Activated T-cell treated with anti-CD3 and anti-CD28 coated beads, Interleukin-2, amount 50 U/mL, for 72 hours (primary cell): ENCODE measurements around the gene KLF14. TPM values are rescaled to one million over a fixed set of nuclear protein-coding genes. Genes with fewer than 3 reads are reported as not detected.
"Not testable (repeated sequence)": the region's sequence is repeated elsewhere in the genome, so short reads cannot be mapped to it uniquely, and the experiment has no call there.

Experiments
- ATAC-seq, 2 donors: fragments of 150-1000 bp; cut with Tn5 transposase; replicated peaks in 1 of 2; 2 replicates each; pipeline ENCODE4 v1.10.0; 2021; ENCODE audit warnings: moderate library complexity in 2 of 2, mild to moderate bottlenecking in 1 of 2
- DNase-seq, 2 donors: peaks; one replicate each; pipeline ENCODE4 v3.0.0; 2021 to 2022; ENCODE audit warnings: mixed read lengths in 1 of 2
- H3K27ac Mint-ChIP-seq: one replicate; pipeline ENCODE4 v1.8.0; 2022; ENCODE audit warnings: mild to moderate bottlenecking, moderate library complexity, mixed read lengths
- H3K27me3 Mint-ChIP-seq: one replicate; pipeline ENCODE4 v1.8.0; 2022; ENCODE audit warnings: low read depth, mixed read lengths
- H3K36me3 Mint-ChIP-seq, 2 donors: one replicate each; pipeline ENCODE4 v1.8.0; 2022; ENCODE audit warnings: mixed read lengths in 2 of 2, mild to moderate bottlenecking in 1 of 2; ENCODE audit not compliant: insufficient read depth in 2 of 2
- H3K4me1 Mint-ChIP-seq: one replicate; pipeline ENCODE4 v1.8.0; 2022; ENCODE audit warnings: low read depth, mixed read lengths
- H3K4me3 Mint-ChIP-seq, 2 donors: one replicate each; pipeline ENCODE4 v1.8.0; 2022; ENCODE audit warnings: mild to moderate bottlenecking in 2 of 2, mixed read lengths in 2 of 2, moderate library complexity in 2 of 2
- H3K9me3 Mint-ChIP-seq, 2 donors: one replicate each; pipeline ENCODE4 v1.8.0; 2022; ENCODE audit warnings: mixed read lengths in 2 of 2
- total RNA-seq, 2 donors: library from RNA; stranded (reverse); gene quantifications; one replicate each; pipeline ENCODE4 v1.2.3, GENCODE V29; 2022

KLF14 gene
- under 1 TPM in 1 of 2 donors, not detected in 1; 0.09 TPM for total RNA-seq

GRCh38 chr7:130733931-130734814 is at the start of gene KLF14:
TSS of gene KLF14 (minus strand) at chr7:130734207. CDS start at chr7:130734033, 174 bp downstream.
- Mint-ChIP-seq H3K4me1 (peaks cover 12% of the 10 kb centered on the region), H3K27me3 (peaks cover 76% of the 10 kb centered on the region), H3K9me3 (no peaks in the 10 kb centered on the region), H3K36me3 (peaks cover 7 to 14% of the 10 kb centered on the region in 2 donors), H3K27ac (peak within 1 kb of the TSS; percentile 85), H3K4me3 (peak within 1 kb of the TSS; percentile 87 to 97)
- DNase-seq (peak; percentile 59 to 61), ATAC-seq (peak; percentile 85 to 88)

GRCh38 chr7:130781346-130781745 is 47.3 kb upstream of the KLF14 start:
- Mint-ChIP-seq H3K9me3 (no peaks in the 10 kb centered on the region), H3K4me3 (no peak overlapping the region), H3K27me3 (peaks cover 30% of the 10 kb centered on the region), H3K27ac (no peak overlapping the region), H3K4me1 (no peaks in the 10 kb centered on the region), H3K36me3 (no peaks in the 10 kb centered on the region)
- no peak for ATAC-seq
- no peak for DNase-seq

DNA sequence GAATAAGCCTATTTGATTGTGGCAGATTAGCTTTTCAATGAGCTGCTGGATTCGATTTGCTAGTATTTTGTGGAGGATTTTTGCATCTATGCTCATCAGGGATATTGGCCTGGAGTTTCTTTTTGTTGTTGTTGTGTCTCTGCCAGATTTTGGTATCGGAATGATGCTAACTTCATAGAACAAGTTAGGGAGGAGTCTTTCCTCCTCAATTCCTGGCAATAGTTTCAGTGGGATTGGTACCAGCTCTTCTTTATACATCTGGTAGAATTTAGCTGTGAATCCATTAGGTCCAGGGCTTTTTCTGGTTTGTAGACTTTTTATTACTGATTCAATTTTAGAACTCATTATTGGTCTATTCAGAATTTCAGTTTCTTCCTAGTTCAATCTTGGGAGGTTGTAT is 43.4 kb upstream of the KLF14 start:
- ATAC-seq (no peak), DNase-seq (no peak)
- Mint-ChIP-seq H3K4me3 (no peak overlapping the region), H3K9me3 (peaks cover 2 to 4% of the 10 kb centered on the region in 2 donors), H3K27ac (no peak overlapping the region), H3K27me3 (peaks cover 36% of the 10 kb centered on the region), H3K4me1 (no peaks in the 10 kb centered on the region), H3K36me3 (peaks cover 2% of the 10 kb centered on the region in 2 donors)

DNA sequence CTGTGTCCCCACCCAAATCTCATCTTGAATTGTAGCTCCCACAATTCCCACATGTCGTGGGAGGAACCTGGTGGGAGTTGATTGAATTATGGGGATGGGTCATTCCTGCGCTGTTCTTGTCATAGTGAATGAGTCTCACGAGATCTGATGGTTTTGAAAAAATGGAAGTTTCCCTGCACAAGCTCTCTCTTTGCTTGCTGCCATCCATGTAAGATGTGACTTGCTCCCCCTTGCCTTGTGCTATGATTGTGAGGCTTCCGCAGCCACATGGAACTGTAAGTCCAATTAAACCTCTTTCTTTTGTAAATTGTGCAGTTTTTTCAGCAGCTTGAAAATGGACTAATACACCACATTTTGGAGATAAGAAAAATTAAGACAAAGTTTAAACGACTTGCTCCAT is 38.4 kb upstream of the KLF14 start:
- DNase-seq, ATAC-seq, H3K4me3 Mint-ChIP-seq, H3K4me1 Mint-ChIP-seq, H3K27ac Mint-ChIP-seq: not testable (repeated sequence)
- Mint-ChIP-seq H3K9me3 (peaks cover 9 to 14% of the 10 kb centered on the region in 2 donors), H3K27me3 (peaks cover 21% of the 10 kb centered on the region), H3K36me3 (peaks cover 8 to 14% of the 10 kb centered on the region in 2 donors)

GRCh38 chr7:130768854-130769253 is 34.8 kb upstream of the KLF14 start:
- H3K4me1 Mint-ChIP-seq, result no peaks in the 10 kb centered on the region
- H3K36me3 Mint-ChIP-seq, result peaks cover 8 to 14% of the 10 kb centered on the region in 2 donors
- no peak for DNase-seq
- H3K9me3 Mint-ChIP-seq, result peaks cover 12 to 15% of the 10 kb centered on the region in 2 donors
- no peak overlapping the region for H3K27ac Mint-ChIP-seq
- no peak for ATAC-seq
- H3K27me3 Mint-ChIP-seq, result peaks cover 29% of the 10 kb centered on the region
- no peak overlapping the region for H3K4me3 Mint-ChIP-seq

- H3K4me1 Mint-ChIP-seq, H3K36me3 Mint-ChIP-seq, H3K4me3 Mint-ChIP-seq, H3K27ac Mint-ChIP-seq, ATAC-seq, DNase-seq: not testable (repeated sequence)
- H3K27me3 Mint-ChIP-seq, result peaks cover 28% of the 10 kb centered on the region
- H3K9me3 Mint-ChIP-seq, result peaks cover 6 to 11% of the 10 kb centered on the region in 2 donors
Measured at GRCh38 chr7:130764569-130764968, 30.6 kb upstream of the KLF14 start.

DNA sequence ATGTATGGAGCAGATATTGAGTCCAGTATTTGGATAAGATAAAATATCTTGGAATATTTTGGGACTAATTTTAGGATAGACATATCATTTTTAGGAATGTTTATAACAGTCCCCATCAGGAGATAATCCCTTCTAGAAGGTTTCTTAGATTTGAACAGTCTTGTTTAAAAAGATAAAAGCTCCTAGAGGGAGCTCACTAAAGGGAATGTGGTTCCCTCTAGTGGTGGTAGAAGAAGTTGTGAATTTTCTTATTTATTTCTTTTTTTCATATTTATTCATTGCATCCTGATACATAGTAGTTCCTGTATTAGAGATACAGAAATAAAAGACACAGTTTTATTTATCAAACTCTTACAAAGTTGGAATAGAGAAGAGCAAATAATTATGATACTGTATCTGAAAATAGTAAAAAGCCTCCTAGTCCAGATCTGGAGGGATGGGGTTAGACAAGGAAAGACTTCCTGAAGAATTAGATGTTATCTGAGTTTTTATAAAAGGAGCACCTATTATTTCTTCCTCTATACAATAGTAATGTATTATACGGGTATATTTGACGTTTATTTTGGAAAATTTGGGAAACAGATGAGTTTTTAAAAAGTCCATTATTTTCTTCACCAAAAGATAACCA is 24.5 kb upstream of the KLF14 start:
- H3K4me3 Mint-ChIP-seq, result no peak overlapping the region
- ATAC-seq, result no peak
- no peaks in the 10 kb centered on the region for H3K36me3 Mint-ChIP-seq
- no peaks in the 10 kb centered on the region for H3K9me3 Mint-ChIP-seq
- no peak for DNase-seq
- peaks cover 6% of the 10 kb centered on the region for H3K27me3 Mint-ChIP-seq
- H3K4me1 Mint-ChIP-seq, result no peaks in the 10 kb centered on the region
- no peak overlapping the region for H3K27ac Mint-ChIP-seq

DNA sequence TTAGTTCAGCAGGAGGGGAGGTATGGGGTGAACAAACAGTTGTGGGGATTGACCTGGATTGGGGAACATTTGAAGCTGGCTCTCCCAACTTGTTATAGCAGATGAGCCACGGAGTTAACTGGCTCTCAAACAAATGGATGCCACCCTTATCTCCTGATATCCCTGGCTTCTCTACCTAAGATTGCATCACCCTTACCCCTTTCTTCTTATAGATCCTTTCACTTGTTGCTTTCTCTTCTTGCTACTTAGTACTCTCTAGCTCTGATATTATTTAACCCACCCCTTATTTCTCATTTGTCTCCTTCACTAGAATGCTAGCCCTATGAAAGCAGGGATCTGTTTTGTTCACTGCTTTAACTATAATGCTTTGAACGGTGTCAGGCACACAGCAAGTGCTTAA is 22.3 kb upstream of the KLF14 start:
- no peak for ATAC-seq
- no peaks in the 10 kb centered on the region for H3K4me1 Mint-ChIP-seq

GRCh38 chr7:130752424-130752823 is 18.4 kb upstream of the KLF14 start:
- H3K27ac Mint-ChIP-seq, result no peak overlapping the region
- H3K36me3 Mint-ChIP-seq, result no peaks in the 10 kb centered on the region
- peaks cover 12% of the 10 kb centered on the region for H3K27me3 Mint-ChIP-seq
- DNase-seq, result no peak
- no peak overlapping the region for H3K4me3 Mint-ChIP-seq
- ATAC-seq, result no peak
- no peaks in the 10 kb centered on the region for H3K4me1 Mint-ChIP-seq
- H3K9me3 Mint-ChIP-seq, result no peaks in the 10 kb centered on the region

More for the DNA sequence above, 22.3 kb upstream of the KLF14 start:
- Mint-ChIP-seq H3K4me3 (no peak overlapping the region), H3K9me3 (no peaks in the 10 kb centered on the region), H3K27me3 (peaks cover 5% of the 10 kb centered on the region), H3K27ac (peak overlapping the region; percentile 79), H3K36me3 (no peaks in the 10 kb centered on the region)
- no peak for DNase-seq

DNA sequence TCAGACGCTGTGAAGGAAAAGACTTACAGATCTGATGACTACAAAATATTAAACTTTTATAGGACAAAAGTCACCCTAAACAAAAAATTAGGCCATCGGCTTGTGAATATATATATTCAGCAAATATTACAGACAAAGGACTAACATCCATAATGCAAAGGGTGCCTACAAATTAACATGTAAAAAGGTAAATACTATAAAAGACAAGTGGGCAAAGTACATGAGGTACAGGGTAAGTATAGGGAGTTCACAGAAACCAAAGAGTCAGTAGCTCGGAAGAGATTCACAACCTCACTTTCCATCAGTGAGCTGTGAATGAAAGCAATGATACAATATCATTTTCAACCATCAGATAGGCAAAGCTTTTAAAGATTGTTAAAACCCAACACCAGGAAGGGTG is 16.7 kb upstream of the KLF14 start:
- no peaks in the 10 kb centered on the region for H3K9me3 Mint-ChIP-seq
- H3K36me3 Mint-ChIP-seq, result no peaks in the 10 kb centered on the region
- H3K4me1 Mint-ChIP-seq, result no peaks in the 10 kb centered on the region
- peaks cover 24% of the 10 kb centered on the region for H3K27me3 Mint-ChIP-seq
- ATAC-seq, result no peak
- DNase-seq, result no peak
- H3K4me3 Mint-ChIP-seq, result no peak overlapping the region
- H3K27ac Mint-ChIP-seq, result no peak overlapping the region

DNA sequence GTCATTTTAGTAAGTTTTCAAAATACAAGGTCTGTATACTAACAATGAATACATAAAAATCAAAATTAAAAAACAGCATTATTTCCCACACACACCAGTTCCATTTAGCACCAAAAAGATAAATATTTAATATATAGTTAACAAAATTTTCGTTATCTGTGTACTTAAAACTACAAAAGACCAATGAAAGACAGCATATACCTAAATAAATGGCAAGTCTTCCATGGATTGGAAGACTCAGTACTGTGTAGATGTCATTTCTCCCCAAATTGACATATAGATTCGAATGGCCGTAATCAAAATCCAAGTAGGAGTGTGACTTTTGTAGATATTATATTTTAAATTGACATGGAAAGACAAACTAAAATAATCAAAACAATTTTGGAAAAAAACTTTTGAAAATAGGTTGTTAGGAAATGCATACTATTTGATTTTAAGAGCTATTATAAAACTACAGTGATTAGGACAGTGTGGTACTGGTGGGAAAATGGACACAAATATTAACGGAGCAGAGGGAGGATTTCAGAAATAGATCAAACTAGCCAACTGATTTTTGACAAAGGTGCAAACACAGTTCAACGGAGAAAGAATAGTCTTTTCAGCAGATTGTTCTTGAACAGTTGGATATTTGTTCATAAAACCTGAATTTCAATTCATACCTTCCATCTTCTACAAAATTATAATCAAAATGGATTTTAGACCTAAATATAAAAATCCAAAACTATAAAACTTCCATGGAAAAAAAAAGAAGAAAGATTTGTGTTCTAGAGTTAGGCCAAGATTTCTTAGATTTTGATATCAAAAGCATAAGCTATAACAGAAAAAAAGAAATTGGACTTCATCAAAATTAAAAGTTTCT is 14.8 kb upstream of the KLF14 start:
- no peak for DNase-seq
- Mint-ChIP-seq H3K4me1 (no peaks in the 10 kb centered on the region), H3K27me3 (peaks cover 38% of the 10 kb centered on the region), H3K4me3 (no peak overlapping the region), H3K27ac (no peak overlapping the region), H3K36me3 (no peaks in the 10 kb centered on the region), H3K9me3 (no peaks in the 10 kb centered on the region)
- ATAC-seq, result no peak

DNA sequence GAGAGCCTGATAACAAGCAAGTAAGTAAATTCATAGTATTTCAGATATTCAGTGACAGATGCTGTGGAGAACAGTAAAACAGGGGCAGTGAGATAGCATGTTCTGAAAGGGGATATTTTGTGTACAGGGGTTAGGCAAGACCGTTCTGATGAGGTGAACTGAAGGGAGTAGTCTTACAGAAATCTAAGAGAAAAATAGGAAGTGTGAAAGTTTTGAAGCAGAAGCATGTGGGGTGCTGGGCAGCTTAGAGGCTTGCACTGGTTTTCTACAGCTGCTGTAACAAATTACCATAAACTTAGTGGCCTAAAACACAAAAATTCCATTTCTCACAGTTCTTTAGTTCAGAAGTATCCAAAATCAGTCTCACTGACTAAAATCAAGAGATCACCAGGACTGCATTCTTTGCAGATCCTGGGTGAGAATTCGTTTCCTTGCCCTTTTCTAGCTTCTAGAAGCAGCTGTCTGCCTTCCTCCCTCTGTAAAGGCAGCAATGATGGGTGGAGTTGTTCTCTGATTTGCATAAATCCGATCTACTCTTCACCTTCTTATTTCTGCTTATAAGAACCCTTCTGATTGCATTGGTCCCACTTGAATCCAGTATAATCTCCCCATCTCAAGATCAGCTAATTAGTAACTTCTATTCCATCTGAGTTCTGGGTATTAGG is 7.5 kb upstream of the KLF14 start:
- H3K4me1 Mint-ChIP-seq, result no peaks in the 10 kb centered on the region
- H3K36me3 Mint-ChIP-seq, result no peaks in the 10 kb centered on the region
- peaks cover 36% of the 10 kb centered on the region for H3K27me3 Mint-ChIP-seq
- DNase-seq, result no peak
- no peak for ATAC-seq
- H3K9me3 Mint-ChIP-seq, result no peaks in the 10 kb centered on the region
- no peak overlapping the region for H3K4me3 Mint-ChIP-seq
- no peak overlapping the region for H3K27ac Mint-ChIP-seq
